KMS-11 (cell line): ENCODE results near the gene SFT2D2.

Source experiments
- H2AFZ ChIP-seq: fragments of 200-600 bp; sonication (generic); 2 replicates; pipeline ENCODE4 v1.6.1; 2016; ENCODE audit warnings: antibody characterized with exemption, mixed run types, low read depth
- H3K27ac ChIP-seq: fragments of 200-600 bp; sonication (generic); 2 replicates; pipeline ENCODE4 v1.6.1; 2016; ENCODE audit warnings: mild to moderate bottlenecking, mixed run types
- H3K27me3 ChIP-seq: fragments of 200-600 bp; sonication (generic); 2 replicates; pipeline ENCODE4 v1.6.1; 2017; ENCODE audit warnings: mild to moderate bottlenecking, low read depth, mixed run types, moderate library complexity; ENCODE audit not compliant: insufficient read depth
- H3K36me3 ChIP-seq: fragments of 200-600 bp; sonication (generic); 2 replicates; pipeline ENCODE4 v1.6.1; 2017; ENCODE audit warnings: mild to moderate bottlenecking, mixed run types; ENCODE audit not compliant: insufficient read depth
- H3K4me1 ChIP-seq: fragments of 200-600 bp; sonication (generic); 2 replicates; pipeline ENCODE4 v1.6.1; 2016; ENCODE audit warnings: mild to moderate bottlenecking, low read depth, mixed run types; ENCODE audit not compliant: poor library complexity, severe bottlenecking
- H3K4me2 ChIP-seq: fragments of 200-600 bp; sonication (generic); 2 replicates; pipeline ENCODE4 v1.7.0; 2016; ENCODE audit warnings: mild to moderate bottlenecking, mixed run types
- H3K4me3 ChIP-seq: fragments of 200-600 bp; sonication (generic); IDR thresholded peaks from 2 replicates; pipeline ENCODE4 v1.6.1; 2017; ENCODE audit warnings: low read depth, low read length, mixed read lengths; ENCODE audit not compliant: insufficient read depth
- H3K79me2 ChIP-seq: fragments of 200-600 bp; sonication (generic); 2 replicates; pipeline ENCODE4 v1.6.1; 2016; ENCODE audit warnings: low read depth, mixed run types; ENCODE audit not compliant: insufficient read depth
- H3K9ac ChIP-seq: fragments of 200-600 bp; sonication (generic); 2 replicates; pipeline ENCODE4 v1.6.1; 2016; ENCODE audit warnings: mild to moderate bottlenecking, mixed run types
- H4K20me1 ChIP-seq: fragments of 200-600 bp; sonication (generic); 2 replicates; pipeline ENCODE4 v1.6.1; 2016; ENCODE audit warnings: mild to moderate bottlenecking, mixed run types; ENCODE audit not compliant: insufficient read depth
- TF ChIP-seq, protein P1 (sequence below): fragments of 200-600 bp; sonication (generic); conservative IDR thresholded peaks from 2 replicates; pipeline ENCODE4 v1.6.1; 2017; ENCODE audit warnings: low read depth, mild to moderate bottlenecking, antibody characterized with exemption, low read length, moderate library complexity, mixed read lengths

The SFT2D2 gene

GRCh38 chr1:168279253-168279652 lies 53.4 kb downstream of the SFT2D2 start:
- Histone ChIP-seq H4K20me1 (no peaks in the 10 kb centered on the region), H3K4me3 (no peak overlapping the region), H3K36me3 (no peaks in the 10 kb centered on the region), H3K9ac (no peak overlapping the region), H3K27ac (no peak overlapping the region), H2AFZ (no peak overlapping the region), H3K27me3 (no peaks in the 10 kb centered on the region), H3K79me2 (no peaks in the 10 kb centered on the region), H3K4me1 (peaks cover 13% of the 10 kb centered on the region), H3K4me2 (no peak overlapping the region)
- TF ChIP-seq, protein P1, sequence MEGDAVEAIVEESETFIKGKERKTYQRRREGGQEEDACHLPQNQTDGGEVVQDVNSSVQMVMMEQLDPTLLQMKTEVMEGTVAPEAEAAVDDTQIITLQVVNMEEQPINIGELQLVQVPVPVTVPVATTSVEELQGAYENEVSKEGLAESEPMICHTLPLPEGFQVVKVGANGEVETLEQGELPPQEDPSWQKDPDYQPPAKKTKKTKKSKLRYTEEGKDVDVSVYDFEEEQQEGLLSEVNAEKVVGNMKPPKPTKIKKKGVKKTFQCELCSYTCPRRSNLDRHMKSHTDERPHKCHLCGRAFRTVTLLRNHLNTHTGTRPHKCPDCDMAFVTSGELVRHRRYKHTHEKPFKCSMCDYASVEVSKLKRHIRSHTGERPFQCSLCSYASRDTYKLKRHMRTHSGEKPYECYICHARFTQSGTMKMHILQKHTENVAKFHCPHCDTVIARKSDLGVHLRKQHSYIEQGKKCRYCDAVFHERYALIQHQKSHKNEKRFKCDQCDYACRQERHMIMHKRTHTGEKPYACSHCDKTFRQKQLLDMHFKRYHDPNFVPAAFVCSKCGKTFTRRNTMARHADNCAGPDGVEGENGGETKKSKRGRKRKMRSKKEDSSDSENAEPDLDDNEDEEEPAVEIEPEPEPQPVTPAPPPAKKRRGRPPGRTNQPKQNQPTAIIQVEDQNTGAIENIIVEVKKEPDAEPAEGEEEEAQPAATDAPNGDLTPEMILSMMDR: no peak

DNA sequence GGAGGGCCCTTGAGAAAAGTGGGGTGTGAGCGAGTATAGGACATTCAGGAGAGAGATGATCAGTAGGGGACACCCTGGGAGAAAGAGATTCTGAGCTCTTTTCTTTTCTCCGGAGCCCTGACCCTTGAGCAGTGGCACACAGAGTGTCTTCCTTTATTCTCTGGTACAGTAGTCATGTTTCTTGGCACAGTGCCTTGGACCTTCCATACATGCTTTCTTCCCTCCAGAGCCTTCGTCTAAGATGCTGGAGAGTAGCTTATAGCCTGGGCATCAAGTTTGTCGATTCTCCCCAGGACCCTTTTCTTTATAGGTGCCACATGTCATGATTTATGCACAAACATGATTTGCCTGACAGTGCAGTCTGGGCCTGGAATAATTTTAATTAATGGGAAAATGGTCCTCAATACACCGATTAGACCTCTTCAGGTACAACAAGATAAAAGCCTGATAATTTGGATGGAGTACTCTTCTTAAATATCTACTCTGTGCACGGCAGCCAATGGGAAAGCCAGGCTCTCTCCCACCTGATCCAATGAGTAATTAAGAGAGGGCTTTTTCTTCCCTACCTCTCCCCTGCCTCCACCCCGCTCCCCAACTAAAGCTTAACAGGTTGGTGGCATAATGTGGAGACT lies 54.6 kb downstream of the SFT2D2 start, which contains the start of gene TBX19:
Gene TBX19, plus strand, starts transcription at position 582 of the 632 bp plus-strand sequence. CDS start 214 bp downstream, outside the sequence.
- peaks cover 5% of the 10 kb centered on the region for H3K4me1 ChIP-seq
- no peaks in the 10 kb centered on the region for H3K36me3 ChIP-seq
- no peak within 1 kb of the TSS for H3K4me2 ChIP-seq
- no peaks in the 10 kb centered on the region for H3K79me2 ChIP-seq
- H3K27ac ChIP-seq: no peak within 1 kb of the TSS
- TF ChIP-seq, protein P1: no peak
- H3K4me3 ChIP-seq: no peak within 1 kb of the TSS
- H2AFZ ChIP-seq: no peak within 1 kb of the TSS
- H3K9ac ChIP-seq: no peak within 1 kb of the TSS
- no peaks in the 10 kb centered on the region for H4K20me1 ChIP-seq
- H3K27me3 ChIP-seq: no peaks in the 10 kb centered on the region

DNA sequence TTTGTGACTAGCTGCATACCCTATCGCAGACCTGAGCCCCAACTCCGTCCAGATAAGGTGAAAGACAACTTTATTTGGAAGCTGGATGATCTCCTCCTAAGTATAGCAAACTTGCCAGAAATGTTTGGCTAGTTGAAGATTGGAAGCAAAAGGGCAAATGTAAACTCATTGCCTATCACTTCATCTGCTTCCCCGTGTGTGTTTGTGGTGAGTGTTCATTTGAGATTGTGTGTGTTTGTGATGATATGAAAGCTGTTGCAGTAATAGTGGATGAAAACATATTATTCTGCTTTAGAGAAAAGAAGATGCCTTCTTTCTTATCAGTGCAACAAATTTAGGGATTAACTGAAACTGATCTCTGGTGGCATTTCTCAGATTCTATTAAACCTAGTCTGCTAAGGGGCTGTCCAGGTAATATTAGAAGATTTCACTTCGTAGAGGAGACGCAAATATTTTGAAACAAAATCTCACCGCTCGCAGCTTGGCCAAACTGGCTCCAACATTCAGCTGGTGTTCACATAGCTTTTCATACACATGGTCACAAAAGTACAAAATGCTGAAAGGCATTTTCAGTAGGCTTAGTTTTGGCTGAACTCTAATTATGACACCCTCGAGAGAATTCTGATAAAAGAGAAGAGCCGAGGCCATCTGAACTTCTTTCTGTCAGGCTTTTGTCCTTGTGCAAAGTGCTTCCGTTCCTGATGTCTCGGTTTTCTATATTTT lies 56.0 kb downstream of the SFT2D2 start:
- no peak overlapping the region for H3K27ac ChIP-seq

GRCh38 chr1:168285521-168285790 lies 59.7 kb downstream of the SFT2D2 start:
- TF ChIP-seq, protein P1: no peak
- Histone ChIP-seq H3K79me2 (no peaks in the 10 kb centered on the region), H2AFZ (no peak overlapping the region), H4K20me1 (no peaks in the 10 kb centered on the region), H3K4me1 (peaks cover 23% of the 10 kb centered on the region), H3K4me2 (no peak overlapping the region), H3K27ac (no peak overlapping the region), H3K36me3 (no peaks in the 10 kb centered on the region), H3K27me3 (no peaks in the 10 kb centered on the region), H3K4me3 (no peak overlapping the region), H3K9ac (no peak overlapping the region)

More for the DNA sequence above, 56.0 kb downstream of the SFT2D2 start:
- H3K4me2 ChIP-seq: no peak overlapping the region
- H4K20me1 ChIP-seq: no peaks in the 10 kb centered on the region
- no peaks in the 10 kb centered on the region for H3K36me3 ChIP-seq
- TF ChIP-seq, protein P1: no peak
- H3K4me3 ChIP-seq: no peak overlapping the region
- peaks cover 18% of the 10 kb centered on the region for H3K4me1 ChIP-seq
- H3K9ac ChIP-seq: no peak overlapping the region
- H3K27me3 ChIP-seq: no peaks in the 10 kb centered on the region
- no peak overlapping the region for H2AFZ ChIP-seq
- no peaks in the 10 kb centered on the region for H3K79me2 ChIP-seq
